Panc1 (cell line): ENCODE data around the gene BTBD2.

Experiments
- SIN3A ChIP-seq: IDR thresholded peaks from 2 replicates; pipeline ENCODE4 v1.6.1; 2012; ENCODE audit warnings: low read depth, mild to moderate bottlenecking, low read length, moderate library complexity, borderline replicate concordance; ENCODE audit not compliant: insufficient read depth
- TCF7L2 ChIP-seq: IDR thresholded peaks from 2 replicates; pipeline ENCODE4 v1.6.1; 2011; ENCODE audit warnings: mild to moderate bottlenecking, low read depth, low read length, inconsistent platforms
- TF ChIP-seq, protein P1 (sequence below): fragments of 450-650 bp; IDR thresholded peaks from 2 replicates; pipeline ENCODE4 v1.5.1; 2017; ENCODE audit warnings: mild to moderate bottlenecking

- TF ChIP-seq TCF7L2 (no peak), SIN3A (no peak)
- TF ChIP-seq, protein P1, sequence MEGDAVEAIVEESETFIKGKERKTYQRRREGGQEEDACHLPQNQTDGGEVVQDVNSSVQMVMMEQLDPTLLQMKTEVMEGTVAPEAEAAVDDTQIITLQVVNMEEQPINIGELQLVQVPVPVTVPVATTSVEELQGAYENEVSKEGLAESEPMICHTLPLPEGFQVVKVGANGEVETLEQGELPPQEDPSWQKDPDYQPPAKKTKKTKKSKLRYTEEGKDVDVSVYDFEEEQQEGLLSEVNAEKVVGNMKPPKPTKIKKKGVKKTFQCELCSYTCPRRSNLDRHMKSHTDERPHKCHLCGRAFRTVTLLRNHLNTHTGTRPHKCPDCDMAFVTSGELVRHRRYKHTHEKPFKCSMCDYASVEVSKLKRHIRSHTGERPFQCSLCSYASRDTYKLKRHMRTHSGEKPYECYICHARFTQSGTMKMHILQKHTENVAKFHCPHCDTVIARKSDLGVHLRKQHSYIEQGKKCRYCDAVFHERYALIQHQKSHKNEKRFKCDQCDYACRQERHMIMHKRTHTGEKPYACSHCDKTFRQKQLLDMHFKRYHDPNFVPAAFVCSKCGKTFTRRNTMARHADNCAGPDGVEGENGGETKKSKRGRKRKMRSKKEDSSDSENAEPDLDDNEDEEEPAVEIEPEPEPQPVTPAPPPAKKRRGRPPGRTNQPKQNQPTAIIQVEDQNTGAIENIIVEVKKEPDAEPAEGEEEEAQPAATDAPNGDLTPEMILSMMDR, result no peak
These were observed 62.9 kb downstream of the BTBD2 start for GRCh38 chr19:1952635-1953034.
